Measurements from ENCODE around the gene DDX28. TPM values are rescaled to one million over a fixed set of nuclear protein-coding genes. Genes with fewer than 3 reads are reported as not detected.
"Not testable (repeated sequence)": the region's sequence is repeated elsewhere in the genome, so short reads cannot be mapped to it uniquely, and the experiment has no call there.

Gene DDX28
- total and polyA plus RNA-seq, 9 of the 15 experiments (the other 6 are each of a cell fraction or from before 2014, with no cell fraction given), result 2.8 to 24.5 (median 15.9) TPM

- peak; percentile 61 for TF ChIP-seq ATF3 (IDR thresholded peaks at IDR 0.05)
- TF ChIP-seq ATF3 (CRISPR knock-in tag; conservative IDR thresholded peaks at IDR 0.05), result not testable (repeated sequence)
Measured at GRCh38 chr16:68030108-68030507, 7.1 kb upstream of the DDX28 start (continued).

GRCh38 chr16:68028996-68029395, 6.0 kb upstream of the DDX28 start:
- ATAC-seq (no peak), DNase-seq (ENCODE audit: extremely low read depth in 1 of 4, low spot score in 3 of 4) (no peak), FAIRE-seq (no peak)
- no peaks in the 10 kb centered on the region for H3K9me1 ChIP-seq (ENCODE audit: control insufficient read depth, insufficient read depth, low read length)
- POLR2A ChIA-PET, result interaction anchor here (1.4 to 2.6 kb wide), 5 partner anchors 8 to 69 kb away, joined by 3 to 9 read pairs (median 4); partner anchors contain the start of gene DPEP2NB
- no peak overlapping the region for H3K9ac ChIP-seq (ENCODE audit: insufficient read depth in 1 of 2, low read depth in 2 of 2, low read length in 2 of 2)
- H3K36me3 ChIP-seq (ENCODE audit: control insufficient read depth, insufficient read depth, low read length), result peaks cover 47% of the 10 kb centered on the region; the same call in 2 of the 3 replicates
- CTCF ChIA-PET (ENCODE audit: low intra/inter-chr PET ratio), result no interaction called here
- H3K4me1 ChIP-seq (replicated peaks in 1 of 2; ENCODE audit: control insufficient read depth in 2 of 2, insufficient read depth in 2 of 2, low read length in 2 of 2), result peaks cover 0 to 7% of the 10 kb centered on the region in 2 experiments; a peak in 3 of 5 replicates
- in situ Hi-C loops (cut with MboI) (no loop called here), intact Hi-C loops (cut with micrococcal nuclease) (no loop called here)
- no TSS peak for BruUV-seq (replicated peaks)
- H3K79me2 ChIP-seq (ENCODE audit: control insufficient read depth, insufficient read depth, low read length), result peaks cover 10% of the 10 kb centered on the region
- no peak overlapping the region for H3K27ac ChIP-seq (ENCODE audit: extremely low read depth, low read depth, low read length)
- no peaks in the 10 kb centered on the region for H3K27me3 ChIP-seq (ENCODE audit: control insufficient read depth in 2 of 2, insufficient read depth in 2 of 2, low read length in 2 of 2)
- H3K9me3 ChIP-seq (replicated peaks; ENCODE audit: control insufficient read depth, insufficient read depth, low read depth, low read length), result no peaks in the 10 kb centered on the region
- no peak overlapping the region for H3K4me2 ChIP-seq (ENCODE audit: insufficient read depth, low read length)
- H4K20me1 ChIP-seq (replicated peaks; ENCODE audit: control insufficient read depth, insufficient read depth, low read length), result no peaks in the 10 kb centered on the region; the same call in 1 of the 2 replicates
- H3K4me3 ChIP-seq, result no peak overlapping the region
- H2AFZ ChIP-seq (ENCODE audit: low read depth, low read length), result no peak overlapping the region
- TF ChIP-seq ZNF121 (CRISPR knock-in tag; conservative IDR thresholded peaks at IDR 0.05) (peak; percentile 67), NFATC3 (IDR thresholded peaks at IDR 0.05) (no peak)
- WGBS (ENCODE audit: insufficient coverage, low coverage, missing lambda C conversion rate), result 100% methylated on average over 3 of the region's 3 CpGs

Measured in K562 (cell line).